ENCODE data around the gene CHRM3.

The CHRM3 gene

GRCh38 chr1:239417221-239417620 lies 30.9 kb downstream of the CHRM3 start:
- DNase-seq = no peak

GRCh38 chr1:239417986-239418640 lies 31.7 kb downstream of the CHRM3 start:
- no peak for DNase-seq

- DNase-seq = no peak
Observed at GRCh38 chr1:239418681-239419080, 32.3 kb downstream of the CHRM3 start.

GRCh38 chr1:239421811-239422210 lies 35.4 kb downstream of the CHRM3 start:
- DNase-seq = no peak

- no peak for DNase-seq
Observed at GRCh38 chr1:239422818-239423217, 36.5 kb downstream of the CHRM3 start.

GRCh38 chr1:239426821-239427475 lies 40.6 kb downstream of the CHRM3 start:
- DNase-seq = no peak

- no peak for DNase-seq
Observed at GRCh38 chr1:239427712-239428111, 41.3 kb downstream of the CHRM3 start.

GRCh38 chr1:239428120-239428710 lies 41.8 kb downstream of the CHRM3 start:
- no peak for DNase-seq

GRCh38 chr1:239429163-239429562 lies 42.8 kb downstream of the CHRM3 start:
- DNase-seq = no peak

GRCh38 chr1:239432255-239432654 lies 45.9 kb downstream of the CHRM3 start:
- DNase-seq = no peak

- no peak for DNase-seq
Observed at GRCh38 chr1:239434181-239434580, 47.8 kb downstream of the CHRM3 start.
